GM23338 (cell line): Measurements from ENCODE around the gene QKI. TPM values are rescaled to one million over a fixed set of nuclear protein-coding genes. Genes with fewer than 3 reads are reported as not detected.

Experiments used
- ATAC-seq: fragments of 200-7000 bp; cut with Tn5 transposase; 3 replicates; pipeline ENCODE4 v1.9.1; 2020
- DNase-seq: peaks from one replicate; pipeline ENCODE4 v3.0.0-alpha.2; 2015; ENCODE audit warnings: low spot score
- H2AFZ ChIP-seq: fragments of 200-600 bp; sonication (generic); 2 replicates; pipeline ENCODE4 v1.8.0; 2016; ENCODE audit warnings: antibody characterized with exemption, mild to moderate bottlenecking, moderate library complexity
- H3F3A ChIP-seq: fragments of 200-600 bp; sonication (generic); replicated peaks from 2 replicates; pipeline ENCODE4 v1.8.0; 2017; ENCODE audit warnings: antibody characterized with exemption, mixed run types, low read depth
- H3K27ac ChIP-seq: fragments of 200-600 bp; sonication (generic); 2 replicates; pipeline ENCODE4 v1.6.1; 2016; ENCODE audit warnings: low read depth
- H3K27me3 ChIP-seq: fragments of 200-600 bp; sonication (generic); 2 replicates; pipeline ENCODE4 v1.8.0; 2016; ENCODE audit warnings: mild to moderate bottlenecking, mixed run types, moderate library complexity; ENCODE audit not compliant: insufficient read depth
- H3K36me3 ChIP-seq: fragments of 200-600 bp; sonication (generic); 2 replicates; pipeline ENCODE4 v1.8.0; 2016; ENCODE audit warnings: mild to moderate bottlenecking; ENCODE audit not compliant: insufficient read depth
- H3K4me1 ChIP-seq: fragments of 200-600 bp; sonication (generic); 2 replicates; pipeline ENCODE4 v1.8.0; 2016; ENCODE audit warnings: mild to moderate bottlenecking, moderate library complexity; ENCODE audit not compliant: insufficient read depth
- H3K4me2 ChIP-seq: fragments of 200-600 bp; sonication (generic); 2 replicates; pipeline ENCODE4 v1.7.1; 2017; ENCODE audit warnings: mixed run types
- H3K4me3 ChIP-seq: fragments of 200-600 bp; sonication (generic); 2 replicates; pipeline ENCODE4 v1.6.1; 2016; ENCODE audit warnings: mixed run types
- H3K79me2 ChIP-seq: fragments of 200-600 bp; sonication (generic); replicated peaks from 2 replicates; pipeline ENCODE4 v1.8.0; 2017; ENCODE audit warnings: mild to moderate bottlenecking; ENCODE audit not compliant: insufficient read depth
- H3K9me2 ChIP-seq: fragments of 200-600 bp; sonication (generic); 2 replicates; pipeline ENCODE4 v1.8.0; 2017; ENCODE audit not compliant: insufficient read depth
- H4K20me1 ChIP-seq: fragments of 200-600 bp; sonication (generic); replicated peaks from 2 replicates; pipeline ENCODE4 v1.8.0; 2017; ENCODE audit warnings: mild to moderate bottlenecking; ENCODE audit not compliant: insufficient read depth
- H3K27ac Mint-ChIP-seq: 2 replicates; pipeline ENCODE4 v1.8.0; 2020; ENCODE audit warnings: inconsistent platforms, mild to moderate bottlenecking, moderate library complexity, mixed read lengths
- H3K27me3 Mint-ChIP-seq: 3 replicates; pipeline ENCODE4 v1.8.0; 2022; ENCODE audit warnings: low read depth, mild to moderate bottlenecking, moderate library complexity, mixed read lengths, inconsistent platforms; ENCODE audit not compliant: insufficient read depth, poor library complexity
- H3K36me3 Mint-ChIP-seq: 3 replicates; pipeline ENCODE4 v1.8.0; 2021; ENCODE audit warnings: low read depth, mild to moderate bottlenecking, inconsistent platforms, moderate library complexity, mixed read lengths
- H3K4me1 Mint-ChIP-seq: 3 replicates; pipeline ENCODE4 v1.8.0; 2020; ENCODE audit warnings: mild to moderate bottlenecking, inconsistent platforms, mixed read lengths
- H3K4me3 Mint-ChIP-seq: 3 replicates; pipeline ENCODE4 v1.8.0; 2021; ENCODE audit warnings: moderate library complexity, mild to moderate bottlenecking, inconsistent platforms, mixed read lengths
- H3K9me3 Mint-ChIP-seq: 3 replicates; pipeline ENCODE4 v1.8.0; 2020; ENCODE audit warnings: moderate library complexity, mild to moderate bottlenecking, inconsistent platforms, mixed read lengths
- CREB1 ChIP-seq: fragments of 250-450 bp; sonication (Bioruptor Pico); IDR thresholded peaks from 2 replicates; pipeline ENCODE4 v1.5.0; 2020; ENCODE audit warnings: low read depth, mild to moderate bottlenecking, moderate library complexity
- EZH2 ChIP-seq: fragments of 200-600 bp; sonication (generic); IDR thresholded peaks from one replicate; pipeline ENCODE4 v1.8.0; 2017; ENCODE audit warnings: antibody characterized with exemption, mild to moderate bottlenecking, low read depth; ENCODE audit not compliant: unreplicated experiment
- EZH2phosphoT487 ChIP-seq: fragments of 200-600 bp; sonication (generic); IDR thresholded peaks from one replicate; pipeline ENCODE4 v1.8.1; 2018; ENCODE audit warnings: antibody characterized with exemption; ENCODE audit not compliant: unreplicated experiment
- JUNB ChIP-seq: IDR thresholded peaks from one replicate; pipeline ENCODE4 v1.6.1; 2016; ENCODE audit warnings: antibody characterized with exemption; ENCODE audit not compliant: unreplicated experiment
- NANOG ChIP-seq: IDR thresholded peaks from 2 replicates; pipeline ENCODE4 v1.6.1; 2016; ENCODE audit warnings: antibody characterized with exemption, borderline replicate concordance
- POLR2AphosphoS5 ChIP-seq: IDR thresholded peaks from 2 replicates; pipeline ENCODE4 v1.6.1; 2016; ENCODE audit warnings: antibody characterized with exemption, low read depth
- STAT1 ChIP-seq: IDR thresholded peaks from one replicate; pipeline ENCODE4 v1.6.1; 2016; ENCODE audit warnings: antibody characterized with exemption; ENCODE audit not compliant: unreplicated experiment
- ZNF114 ChIP-seq: fragments of 250-450 bp; sonication (Bioruptor Pico); IDR thresholded peaks from 2 replicates; pipeline ENCODE4 v1.5.0; 2020; ENCODE audit warnings: mild to moderate bottlenecking, moderate library complexity
- ZNF331 ChIP-seq: fragments of 250-450 bp; sonication (Bioruptor Pico); IDR thresholded peaks from 2 replicates; pipeline ENCODE4 v1.5.0; 2020; ENCODE audit warnings: low read depth, mild to moderate bottlenecking, moderate library complexity
- polyA plus RNA-seq: library from polyadenylated mRNA; unstranded; fragments of >200 nt; fragmentation: Nextera tagmentation; extraction: Ambion mirVana; gene quantifications from 2 replicates; pipeline ENCODE4 v1.2.1, GENCODE V29; 2016
- total RNA-seq: library from RNA; depleted of rRNA; stranded (reverse); fragments of >200 nt; shearing (Covaris generic); gene quantifications from 2 replicates; pipeline ENCODE4 v1.2.3, GENCODE V29; 2014
- TF ChIP-seq, protein P1 (sequence below): fragments of 250-450 bp; sonication (Bioruptor Pico); IDR thresholded peaks from 2 replicates; pipeline ENCODE4 v1.5.0; 2020; ENCODE audit warnings: mild to moderate bottlenecking, moderate library complexity
- TF ChIP-seq, protein P2 (sequence below): IDR thresholded peaks from one replicate; pipeline ENCODE4 v1.6.1; 2018; ENCODE audit warnings: antibody characterized with exemption; ENCODE audit not compliant: unreplicated experiment
- TF ChIP-seq, protein P3 (sequence below), 2 experiments: fragments of 200-600 bp in 1 of 2; sonication (generic) in 1 of 2; conservative IDR thresholded peaks; 2 replicates each; pipeline versions ENCODE4 v1.5.1 to v1.6.1; 2016 to 2017; ENCODE audit warnings: antibody characterized with exemption in 2 of 2, low read depth in 2 of 2, mild to moderate bottlenecking in 2 of 2, moderate library complexity in 1 of 2
- TF ChIP-seq, protein P4 (sequence below): IDR thresholded peaks from 2 replicates; pipeline ENCODE4 v1.6.1; 2016; ENCODE audit warnings: antibody characterized with exemption

QKI gene
- total and polyA plus RNA-seq, 2 experiments from 2014 or later: 60.8 to 159 TPM

DNA sequence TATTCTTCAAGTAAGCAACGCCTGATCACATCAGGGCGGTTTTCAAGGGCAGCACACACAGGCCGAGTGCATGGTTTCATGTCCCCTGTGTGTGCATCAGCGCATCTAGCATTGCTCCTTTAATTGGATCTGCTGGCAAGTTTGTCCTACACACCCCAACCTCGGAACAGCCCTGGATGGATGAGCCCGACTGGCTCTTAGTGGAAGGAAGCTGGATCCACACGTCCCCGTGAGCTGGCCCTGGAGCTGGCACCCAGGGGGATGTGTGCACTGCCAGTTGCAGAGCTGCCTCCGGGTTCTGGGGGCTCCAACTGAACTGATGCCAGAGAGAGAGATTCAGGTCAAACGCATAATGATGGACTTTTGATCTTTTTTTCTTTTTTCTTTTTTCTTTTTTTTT is 39.2 kb upstream of the QKI start:
- no peak for DNase-seq
- H3K9me2 ChIP-seq: no peaks in the 10 kb centered on the region
- H3K36me3 Mint-ChIP-seq: no peaks in the 10 kb centered on the region
- no peaks in the 10 kb centered on the region for H3K4me1 Mint-ChIP-seq
- no peaks in the 10 kb centered on the region for H3K36me3 ChIP-seq
- TF ChIP-seq, protein P1, sequence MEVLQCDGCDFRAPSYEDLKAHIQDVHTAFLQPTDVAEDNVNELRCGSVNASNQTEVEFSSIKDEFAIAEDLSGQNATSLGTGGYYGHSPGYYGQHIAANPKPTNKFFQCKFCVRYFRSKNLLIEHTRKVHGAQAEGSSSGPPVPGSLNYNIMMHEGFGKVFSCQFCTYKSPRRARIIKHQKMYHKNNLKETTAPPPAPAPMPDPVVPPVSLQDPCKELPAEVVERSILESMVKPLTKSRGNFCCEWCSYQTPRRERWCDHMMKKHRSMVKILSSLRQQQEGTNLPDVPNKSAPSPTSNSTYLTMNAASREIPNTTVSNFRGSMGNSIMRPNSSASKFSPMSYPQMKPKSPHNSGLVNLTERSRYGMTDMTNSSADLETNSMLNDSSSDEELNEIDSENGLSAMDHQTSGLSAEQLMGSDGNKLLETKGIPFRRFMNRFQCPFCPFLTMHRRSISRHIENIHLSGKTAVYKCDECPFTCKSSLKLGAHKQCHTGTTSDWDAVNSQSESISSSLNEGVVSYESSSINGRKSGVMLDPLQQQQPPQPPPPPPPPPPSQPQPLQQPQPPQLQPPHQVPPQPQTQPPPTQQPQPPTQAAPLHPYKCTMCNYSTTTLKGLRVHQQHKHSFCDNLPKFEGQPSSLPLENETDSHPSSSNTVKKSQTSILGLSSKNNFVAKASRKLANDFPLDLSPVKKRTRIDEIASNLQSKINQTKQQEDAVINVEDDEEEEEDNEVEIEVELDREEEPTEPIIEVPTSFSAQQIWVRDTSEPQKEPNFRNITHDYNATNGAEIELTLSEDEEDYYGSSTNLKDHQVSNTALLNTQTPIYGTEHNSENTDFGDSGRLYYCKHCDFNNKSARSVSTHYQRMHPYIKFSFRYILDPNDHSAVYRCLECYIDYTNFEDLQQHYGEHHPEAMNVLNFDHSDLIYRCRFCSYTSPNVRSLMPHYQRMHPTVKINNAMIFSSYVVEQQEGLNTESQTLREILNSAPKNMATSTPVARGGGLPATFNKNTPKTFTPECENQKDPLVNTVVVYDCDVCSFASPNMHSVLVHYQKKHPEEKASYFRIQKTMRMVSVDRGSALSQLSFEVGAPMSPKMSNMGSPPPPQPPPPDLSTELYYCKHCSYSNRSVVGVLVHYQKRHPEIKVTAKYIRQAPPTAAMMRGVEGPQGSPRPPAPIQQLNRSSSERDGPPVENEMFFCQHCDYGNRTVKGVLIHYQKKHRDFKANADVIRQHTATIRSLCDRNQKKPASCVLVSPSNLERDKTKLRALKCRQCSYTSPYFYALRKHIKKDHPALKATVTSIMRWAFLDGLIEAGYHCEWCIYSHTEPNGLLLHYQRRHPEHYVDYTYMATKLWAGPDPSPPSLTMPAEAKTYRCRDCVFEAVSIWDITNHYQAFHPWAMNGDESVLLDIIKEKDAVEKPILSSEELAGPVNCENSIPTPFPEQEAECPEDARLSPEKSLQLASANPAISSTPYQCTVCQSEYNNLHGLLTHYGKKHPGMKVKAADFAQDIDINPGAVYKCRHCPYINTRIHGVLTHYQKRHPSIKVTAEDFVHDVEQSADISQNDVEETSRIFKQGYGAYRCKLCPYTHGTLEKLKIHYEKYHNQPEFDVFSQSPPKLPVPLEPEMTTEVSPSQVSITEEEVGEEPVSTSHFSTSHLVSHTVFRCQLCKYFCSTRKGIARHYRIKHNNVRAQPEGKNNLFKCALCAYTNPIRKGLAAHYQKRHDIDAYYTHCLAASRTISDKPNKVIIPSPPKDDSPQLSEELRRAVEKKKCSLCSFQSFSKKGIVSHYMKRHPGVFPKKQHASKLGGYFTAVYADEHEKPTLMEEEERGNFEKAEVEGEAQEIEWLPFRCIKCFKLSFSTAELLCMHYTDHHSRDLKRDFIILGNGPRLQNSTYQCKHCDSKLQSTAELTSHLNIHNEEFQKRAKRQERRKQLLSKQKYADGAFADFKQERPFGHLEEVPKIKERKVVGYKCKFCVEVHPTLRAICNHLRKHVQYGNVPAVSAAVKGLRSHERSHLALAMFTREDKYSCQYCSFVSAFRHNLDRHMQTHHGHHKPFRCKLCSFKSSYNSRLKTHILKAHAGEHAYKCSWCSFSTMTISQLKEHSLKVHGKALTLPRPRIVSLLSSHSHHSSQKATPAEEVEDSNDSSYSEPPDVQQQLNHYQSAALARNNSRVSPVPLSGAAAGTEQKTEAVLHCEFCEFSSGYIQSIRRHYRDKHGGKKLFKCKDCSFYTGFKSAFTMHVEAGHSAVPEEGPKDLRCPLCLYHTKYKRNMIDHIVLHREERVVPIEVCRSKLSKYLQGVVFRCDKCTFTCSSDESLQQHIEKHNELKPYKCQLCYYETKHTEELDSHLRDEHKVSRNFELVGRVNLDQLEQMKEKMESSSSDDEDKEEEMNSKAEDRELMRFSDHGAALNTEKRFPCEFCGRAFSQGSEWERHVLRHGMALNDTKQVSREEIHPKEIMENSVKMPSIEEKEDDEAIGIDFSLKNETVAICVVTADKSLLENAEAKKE (CRISPR knock-in tag): no peak
- TF ChIP-seq EZH2 (no peak), STAT1 (no peak), JUNB (no peak), NANOG (no peak), EZH2phosphoT487 (no peak), ZNF331 (no peak), CREB1 (CRISPR knock-in tag) (no peak), ZNF114 (CRISPR knock-in tag) (no peak), POLR2AphosphoS5 (no peak)
- TF ChIP-seq, protein P2, sequence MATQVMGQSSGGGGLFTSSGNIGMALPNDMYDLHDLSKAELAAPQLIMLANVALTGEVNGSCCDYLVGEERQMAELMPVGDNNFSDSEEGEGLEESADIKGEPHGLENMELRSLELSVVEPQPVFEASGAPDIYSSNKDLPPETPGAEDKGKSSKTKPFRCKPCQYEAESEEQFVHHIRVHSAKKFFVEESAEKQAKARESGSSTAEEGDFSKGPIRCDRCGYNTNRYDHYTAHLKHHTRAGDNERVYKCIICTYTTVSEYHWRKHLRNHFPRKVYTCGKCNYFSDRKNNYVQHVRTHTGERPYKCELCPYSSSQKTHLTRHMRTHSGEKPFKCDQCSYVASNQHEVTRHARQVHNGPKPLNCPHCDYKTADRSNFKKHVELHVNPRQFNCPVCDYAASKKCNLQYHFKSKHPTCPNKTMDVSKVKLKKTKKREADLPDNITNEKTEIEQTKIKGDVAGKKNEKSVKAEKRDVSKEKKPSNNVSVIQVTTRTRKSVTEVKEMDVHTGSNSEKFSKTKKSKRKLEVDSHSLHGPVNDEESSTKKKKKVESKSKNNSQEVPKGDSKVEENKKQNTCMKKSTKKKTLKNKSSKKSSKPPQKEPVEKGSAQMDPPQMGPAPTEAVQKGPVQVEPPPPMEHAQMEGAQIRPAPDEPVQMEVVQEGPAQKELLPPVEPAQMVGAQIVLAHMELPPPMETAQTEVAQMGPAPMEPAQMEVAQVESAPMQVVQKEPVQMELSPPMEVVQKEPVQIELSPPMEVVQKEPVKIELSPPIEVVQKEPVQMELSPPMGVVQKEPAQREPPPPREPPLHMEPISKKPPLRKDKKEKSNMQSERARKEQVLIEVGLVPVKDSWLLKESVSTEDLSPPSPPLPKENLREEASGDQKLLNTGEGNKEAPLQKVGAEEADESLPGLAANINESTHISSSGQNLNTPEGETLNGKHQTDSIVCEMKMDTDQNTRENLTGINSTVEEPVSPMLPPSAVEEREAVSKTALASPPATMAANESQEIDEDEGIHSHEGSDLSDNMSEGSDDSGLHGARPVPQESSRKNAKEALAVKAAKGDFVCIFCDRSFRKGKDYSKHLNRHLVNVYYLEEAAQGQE: no peak
- TF ChIP-seq, protein P3, sequence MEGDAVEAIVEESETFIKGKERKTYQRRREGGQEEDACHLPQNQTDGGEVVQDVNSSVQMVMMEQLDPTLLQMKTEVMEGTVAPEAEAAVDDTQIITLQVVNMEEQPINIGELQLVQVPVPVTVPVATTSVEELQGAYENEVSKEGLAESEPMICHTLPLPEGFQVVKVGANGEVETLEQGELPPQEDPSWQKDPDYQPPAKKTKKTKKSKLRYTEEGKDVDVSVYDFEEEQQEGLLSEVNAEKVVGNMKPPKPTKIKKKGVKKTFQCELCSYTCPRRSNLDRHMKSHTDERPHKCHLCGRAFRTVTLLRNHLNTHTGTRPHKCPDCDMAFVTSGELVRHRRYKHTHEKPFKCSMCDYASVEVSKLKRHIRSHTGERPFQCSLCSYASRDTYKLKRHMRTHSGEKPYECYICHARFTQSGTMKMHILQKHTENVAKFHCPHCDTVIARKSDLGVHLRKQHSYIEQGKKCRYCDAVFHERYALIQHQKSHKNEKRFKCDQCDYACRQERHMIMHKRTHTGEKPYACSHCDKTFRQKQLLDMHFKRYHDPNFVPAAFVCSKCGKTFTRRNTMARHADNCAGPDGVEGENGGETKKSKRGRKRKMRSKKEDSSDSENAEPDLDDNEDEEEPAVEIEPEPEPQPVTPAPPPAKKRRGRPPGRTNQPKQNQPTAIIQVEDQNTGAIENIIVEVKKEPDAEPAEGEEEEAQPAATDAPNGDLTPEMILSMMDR (conservative IDR thresholded peaks at IDR 0.05; ENCODE audit: low read depth in 2 of 2): no peak
- TF ChIP-seq, protein P4, sequence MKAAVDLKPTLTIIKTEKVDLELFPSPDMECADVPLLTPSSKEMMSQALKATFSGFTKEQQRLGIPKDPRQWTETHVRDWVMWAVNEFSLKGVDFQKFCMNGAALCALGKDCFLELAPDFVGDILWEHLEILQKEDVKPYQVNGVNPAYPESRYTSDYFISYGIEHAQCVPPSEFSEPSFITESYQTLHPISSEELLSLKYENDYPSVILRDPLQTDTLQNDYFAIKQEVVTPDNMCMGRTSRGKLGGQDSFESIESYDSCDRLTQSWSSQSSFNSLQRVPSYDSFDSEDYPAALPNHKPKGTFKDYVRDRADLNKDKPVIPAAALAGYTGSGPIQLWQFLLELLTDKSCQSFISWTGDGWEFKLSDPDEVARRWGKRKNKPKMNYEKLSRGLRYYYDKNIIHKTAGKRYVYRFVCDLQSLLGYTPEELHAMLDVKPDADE: no peak
- no peaks in the 10 kb centered on the region for H3F3A ChIP-seq
- no peak overlapping the region for H3K4me3 ChIP-seq
- H3K27ac ChIP-seq: no peak overlapping the region
- H3K4me1 ChIP-seq: no peaks in the 10 kb centered on the region
- H3K27ac Mint-ChIP-seq: no peak overlapping the region
- no peaks in the 10 kb centered on the region for H3K9me3 Mint-ChIP-seq
- H3K79me2 ChIP-seq: no peaks in the 10 kb centered on the region
- no peak overlapping the region for H2AFZ ChIP-seq
- H3K4me2 ChIP-seq: no peak overlapping the region
- H3K27me3 Mint-ChIP-seq: peaks cover 3% of the 10 kb centered on the region
- ATAC-seq: no peak
- no peaks in the 10 kb centered on the region for H3K27me3 ChIP-seq
- H4K20me1 ChIP-seq: no peaks in the 10 kb centered on the region
- no peak overlapping the region for H3K4me3 Mint-ChIP-seq
